ENCODE data around the gene PRKACA. TPM values are rescaled to one million over a fixed set of nuclear protein-coding genes. Genes with fewer than 3 reads are reported as not detected.
"Not testable (repeated sequence)": the region's sequence is repeated elsewhere in the genome, so short reads cannot be mapped to it uniquely, and the experiment has no call there.

The PRKACA gene
- total RNA-seq, 1 donor from 2014 or later: 29.3 TPM

DNA sequence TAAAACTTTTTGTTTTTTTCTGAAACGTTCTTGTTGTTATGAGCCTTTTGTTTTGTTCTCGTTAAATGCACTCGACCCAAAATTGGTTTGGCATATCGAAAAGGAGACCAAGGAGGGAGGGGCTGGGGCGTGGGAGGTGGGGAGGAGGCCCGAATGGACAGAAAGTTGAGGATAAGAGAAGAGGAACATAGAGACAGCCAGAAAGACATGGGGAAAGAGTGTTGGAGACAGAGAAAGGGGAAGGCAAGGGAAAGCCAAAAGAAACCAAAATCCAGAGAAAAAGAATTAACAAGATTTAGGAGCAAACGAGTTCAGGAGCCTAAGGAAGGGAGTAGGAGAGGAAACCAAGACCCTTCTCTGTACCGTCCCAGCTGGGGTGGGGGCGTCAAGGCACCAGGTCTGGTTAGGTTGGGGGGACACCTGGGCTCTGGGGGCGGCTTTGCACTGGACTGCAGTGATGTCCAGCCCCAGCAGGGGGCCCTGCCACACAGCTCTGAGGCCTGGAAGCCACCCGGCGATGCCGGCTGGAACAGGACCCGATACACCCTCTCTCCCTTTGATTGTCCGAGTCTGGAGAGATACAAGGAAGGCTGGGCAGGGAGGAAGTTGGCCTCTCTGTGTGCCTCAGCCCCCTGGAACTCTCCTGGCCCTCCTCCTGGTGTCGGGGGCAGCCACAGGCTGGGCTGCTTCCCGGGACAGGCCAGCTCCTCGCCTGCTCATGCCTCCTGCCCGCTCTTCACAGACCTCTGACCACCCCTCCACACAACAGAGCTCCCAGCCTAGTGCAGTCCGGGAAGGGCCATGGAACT, 30.4 kb upstream of the PRKACA start:
- peak; percentile 29 for DNase-seq

GRCh38 chr19:14146789-14147216, 29.2 kb upstream of the PRKACA start:
- no peak for DNase-seq

- not testable (repeated sequence) for DNase-seq
Observed at GRCh38 chr19:14146169-14146568, 28.6 kb upstream of the PRKACA start.

DNA sequence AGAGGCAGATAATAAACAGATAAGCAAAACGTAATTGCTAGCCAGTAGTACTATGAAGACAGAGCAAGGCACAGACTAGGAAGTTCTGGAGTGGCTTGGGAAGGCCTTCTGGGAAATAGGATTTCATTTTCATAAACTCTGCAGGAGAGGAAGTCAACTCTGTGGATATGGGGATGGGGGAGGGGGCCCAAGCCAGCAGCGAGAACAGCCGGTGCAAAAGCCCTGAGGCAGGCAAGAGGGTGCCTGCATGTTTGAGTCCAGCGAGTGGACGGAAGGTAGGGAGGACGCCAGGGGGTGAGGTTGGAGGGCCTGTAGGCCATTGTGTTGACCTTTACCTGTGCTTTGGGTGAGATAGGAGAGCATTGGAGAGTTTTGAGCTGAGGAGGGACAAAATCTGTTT, 27.8 kb upstream of the PRKACA start:
- no peak for DNase-seq

DNA sequence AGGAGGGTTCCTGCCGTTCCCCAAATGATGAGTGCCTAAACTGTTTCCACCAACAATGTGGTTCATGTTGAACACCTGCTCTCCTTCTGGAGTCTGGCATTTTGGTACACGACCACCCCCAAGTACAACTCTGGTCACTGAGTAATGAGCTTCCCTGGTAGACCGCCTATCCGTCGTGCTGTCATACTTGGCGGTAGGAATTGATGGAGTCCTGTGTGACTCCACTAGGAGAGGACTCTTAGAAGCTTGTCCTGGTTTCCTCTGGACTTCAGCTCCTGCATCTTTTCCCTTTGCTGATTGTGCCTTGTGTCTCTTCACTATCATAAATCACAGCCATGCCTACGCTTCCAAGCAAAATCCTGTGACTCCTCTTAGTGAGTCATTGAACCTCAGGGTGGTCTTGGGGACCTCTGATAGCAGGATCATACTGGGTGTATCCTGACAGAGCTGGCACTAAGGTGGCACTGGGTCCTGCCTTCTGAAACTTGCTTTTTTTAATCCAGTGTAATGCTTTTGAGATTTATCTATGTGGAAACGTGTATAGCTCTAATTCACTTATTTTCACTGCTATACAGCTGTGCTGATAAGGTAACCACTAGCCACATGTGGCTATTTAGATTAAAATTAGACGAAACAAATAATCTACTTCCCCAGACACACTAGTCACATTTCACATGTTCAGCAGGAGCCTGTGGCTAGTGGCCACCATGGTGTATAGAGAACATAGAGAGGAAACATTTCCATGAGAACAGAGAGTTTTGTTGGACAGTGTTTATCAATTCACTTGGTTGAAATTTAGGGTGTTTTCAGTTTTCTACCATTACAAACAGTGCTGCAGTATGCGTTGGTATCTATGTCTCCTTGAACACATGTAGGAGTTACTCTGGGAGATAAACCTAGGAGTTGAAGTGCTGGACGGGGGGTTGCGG, 25.0 kb upstream of the PRKACA start:
- DNase-seq: no peak

DNA sequence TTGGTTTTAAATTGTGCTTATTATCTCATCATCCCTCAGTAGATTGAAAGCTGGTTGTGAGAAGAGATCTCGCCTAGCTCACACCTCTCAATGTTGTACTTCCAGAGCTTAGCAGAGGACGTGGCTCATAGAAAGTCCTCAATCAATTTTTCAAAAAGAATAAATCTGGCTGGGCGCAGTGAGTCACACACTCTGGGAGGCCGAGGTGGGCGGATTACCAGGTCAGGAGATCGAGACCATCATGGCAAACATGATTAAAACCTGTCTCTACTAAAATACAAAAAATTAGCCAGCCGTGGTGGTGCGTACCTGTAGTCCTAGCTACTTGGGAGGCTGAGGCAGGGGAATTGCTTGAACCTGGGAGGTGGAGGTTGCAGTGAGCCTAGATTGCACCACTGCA, 23.5 kb upstream of the PRKACA start:
- no peak for DNase-seq

- no peak for DNase-seq
Observed at GRCh38 chr19:14139944-14140343, 22.4 kb upstream of the PRKACA start.

DNA sequence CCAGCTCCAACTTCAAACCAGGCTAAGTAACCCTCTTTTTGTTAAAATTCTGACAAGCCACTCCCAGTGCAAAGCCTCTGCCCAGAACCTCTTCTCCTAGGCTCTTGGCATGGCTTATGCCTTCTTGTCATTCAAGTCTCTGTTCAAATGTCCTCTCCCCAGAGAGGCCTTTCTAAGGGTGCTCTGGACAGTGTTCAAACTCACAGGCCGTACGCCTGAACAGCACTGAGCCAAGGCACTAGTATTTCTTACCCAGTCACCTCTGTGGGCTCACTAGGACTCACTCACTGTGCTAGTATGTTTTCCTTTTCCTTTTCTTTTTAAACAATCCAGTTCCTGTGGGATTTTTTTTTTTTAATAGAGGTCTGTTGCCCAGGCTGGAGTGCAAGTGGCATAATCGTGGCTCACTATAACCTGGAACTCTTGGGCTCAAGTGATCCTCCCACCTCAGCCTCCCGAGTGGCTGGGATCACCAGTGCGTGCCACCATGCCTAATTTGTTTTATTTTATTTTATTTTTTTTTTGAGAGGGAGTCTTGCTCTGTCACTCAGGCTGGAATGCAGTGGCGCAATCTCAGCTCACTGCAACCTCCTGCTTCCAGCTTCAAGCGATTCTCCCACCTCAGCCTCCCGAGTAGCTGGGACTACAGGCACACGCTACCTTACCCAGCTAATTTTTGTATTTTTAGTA, 21.2 kb upstream of the PRKACA start:
- no peak for DNase-seq

GRCh38 chr19:14136509-14137281, 19.1 kb upstream of the PRKACA start, which contains the start of gene ASF1B:
Gene ASF1B, minus strand, starts transcription at chr19:14136589. Its CDS starts 133 bp downstream, at chr19:14136456.
- DNase-seq: peak; percentile 99

GRCh38 chr19:14135985-14136508, 18.5 kb upstream of the PRKACA start:
- DNase-seq: no peak

DNA sequence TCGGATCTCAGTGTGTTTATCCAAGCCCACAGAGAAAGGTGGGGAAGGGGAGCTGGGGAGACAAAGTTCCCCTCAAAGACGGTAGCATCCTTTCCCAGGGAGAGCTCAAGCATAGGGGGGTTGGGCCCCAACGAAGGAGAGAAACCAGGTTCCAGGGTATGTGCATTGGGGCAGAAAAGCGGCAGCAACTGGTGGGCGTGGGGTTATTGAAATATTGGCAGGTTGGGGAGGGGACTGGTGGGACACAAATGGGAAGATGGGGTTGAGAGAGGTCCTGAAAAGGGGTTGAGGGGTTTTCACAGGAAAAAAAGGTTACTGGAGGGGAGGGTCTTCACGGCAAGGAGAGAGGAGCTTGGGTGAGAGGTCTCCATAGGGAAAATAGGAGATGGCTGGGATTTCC, 17.8 kb upstream of the PRKACA start:
- DNase-seq: no peak

GRCh38 chr19:14127929-14128509, 10.5 kb upstream of the PRKACA start:
- DNase-seq: no peak

DNA sequence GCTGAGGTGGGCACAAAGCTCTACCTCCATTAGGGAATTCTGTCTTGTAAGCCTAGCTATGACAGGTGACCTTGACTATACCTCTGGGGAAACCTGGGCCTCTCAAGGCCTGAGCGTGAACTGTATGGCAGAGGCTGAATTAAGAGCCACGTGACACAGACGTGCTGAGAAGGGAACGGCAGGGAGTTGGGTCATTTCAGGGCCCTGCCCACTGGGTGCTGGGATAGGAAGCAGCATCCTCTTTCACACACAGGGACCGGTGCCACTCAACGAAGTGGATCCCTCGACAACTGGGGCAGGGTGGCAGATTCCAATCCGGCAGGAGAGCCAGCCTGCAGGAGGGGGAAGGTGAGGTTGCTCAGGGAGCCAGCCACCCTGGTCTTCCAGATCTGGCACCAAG, 9.6 kb upstream of the PRKACA start:
- no peak for DNase-seq

- DNase-seq: no peak
Observed at GRCh38 chr19:14122924-14123323, 5.4 kb upstream of the PRKACA start.

GRCh38 chr19:14120497-14120780, 2.9 kb upstream of the PRKACA start:
- no peak for DNase-seq

DNA sequence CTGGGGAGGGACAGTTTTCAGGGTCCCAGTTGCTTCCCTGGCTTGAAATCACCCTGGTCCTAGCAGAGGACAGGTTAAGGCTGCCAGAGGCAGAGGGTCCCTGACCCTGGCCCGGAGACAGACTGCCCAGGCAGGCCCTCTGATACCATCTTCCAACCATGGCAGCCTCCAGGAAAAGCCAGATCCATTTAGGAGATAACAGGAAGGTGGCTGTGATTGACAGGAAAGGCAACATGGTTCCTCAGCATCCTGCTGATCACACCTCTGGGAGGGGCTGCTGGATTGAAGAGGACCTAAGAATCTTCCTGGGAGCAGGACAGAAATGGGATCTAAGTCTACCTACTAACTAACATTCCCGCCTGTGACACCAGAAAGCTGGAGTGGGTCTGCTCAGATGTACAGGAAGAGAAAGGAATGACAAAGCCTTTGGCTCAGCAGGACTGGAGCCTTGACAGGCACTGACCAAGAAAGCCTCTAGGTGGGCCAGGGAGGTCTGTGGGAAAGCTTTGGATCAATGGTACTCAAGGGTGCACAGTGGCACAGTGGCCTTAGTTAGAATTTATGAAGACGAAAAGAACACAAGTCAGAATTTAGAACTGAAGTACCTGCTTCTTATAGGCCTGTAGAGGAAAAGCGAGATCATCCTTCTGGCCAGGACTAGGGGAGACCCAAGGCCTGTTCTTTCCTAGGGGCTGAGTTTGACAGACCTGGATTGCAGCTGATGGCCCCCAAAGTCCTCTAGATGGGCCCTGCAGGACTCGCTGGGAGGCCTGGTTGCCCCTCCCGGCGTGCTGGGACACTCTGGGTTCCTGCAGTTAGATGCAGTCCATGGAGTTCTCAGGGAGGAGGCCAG, 2.3 kb upstream of the PRKACA start:
- DNase-seq: no peak

- no peak for DNase-seq
Observed at GRCh38 chr19:14119146-14119545, 1.6 kb upstream of the PRKACA start.

GRCh38 chr19:14118165-14119051, 846 bp upstream of the PRKACA start:
- DNase-seq: peak; percentile 73

DNA sequence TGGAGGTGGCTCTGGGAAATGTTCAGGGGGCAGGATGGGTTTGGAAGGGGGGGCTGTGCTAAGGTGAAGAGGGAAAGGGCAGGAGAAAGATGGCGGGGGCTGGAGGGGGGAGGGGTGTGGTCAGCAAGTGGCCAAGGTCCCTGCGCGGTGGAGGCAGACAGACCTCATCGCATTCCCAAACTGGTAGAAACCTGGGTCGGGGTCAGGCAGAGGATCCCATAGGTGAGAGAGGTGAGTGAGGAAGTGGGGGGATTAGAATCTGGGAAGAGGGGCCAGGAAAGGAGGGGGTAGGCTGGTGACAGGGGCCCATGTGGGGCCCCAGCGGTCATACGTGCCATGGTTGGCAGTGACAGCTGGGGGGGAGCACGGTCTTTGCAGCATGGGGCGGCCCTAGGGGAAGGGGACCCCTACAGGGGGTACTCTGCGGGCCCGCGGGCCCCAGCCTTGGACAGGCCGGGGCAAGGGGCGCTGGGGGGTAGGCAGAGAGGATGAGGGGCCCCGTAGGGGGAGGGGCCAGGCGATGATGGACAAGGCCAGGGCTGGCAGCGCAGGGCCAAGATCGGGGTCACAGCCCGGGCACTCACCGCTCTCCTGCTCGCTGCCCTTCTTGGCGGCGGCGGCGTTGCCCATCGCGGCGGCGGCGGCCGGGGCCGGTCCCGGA, 514 bp downstream of the PRKACA start:
- DNase-seq: no peak
